SK-N-DZ (cell line): ENCODE results near the gene PTPRR.

Experiments
- DNase-seq: peaks from one replicate; pipeline ENCODE4 v3.0.0-alpha.2; 2015; ENCODE audit warnings: low spot score

Gene PTPRR

DNA sequence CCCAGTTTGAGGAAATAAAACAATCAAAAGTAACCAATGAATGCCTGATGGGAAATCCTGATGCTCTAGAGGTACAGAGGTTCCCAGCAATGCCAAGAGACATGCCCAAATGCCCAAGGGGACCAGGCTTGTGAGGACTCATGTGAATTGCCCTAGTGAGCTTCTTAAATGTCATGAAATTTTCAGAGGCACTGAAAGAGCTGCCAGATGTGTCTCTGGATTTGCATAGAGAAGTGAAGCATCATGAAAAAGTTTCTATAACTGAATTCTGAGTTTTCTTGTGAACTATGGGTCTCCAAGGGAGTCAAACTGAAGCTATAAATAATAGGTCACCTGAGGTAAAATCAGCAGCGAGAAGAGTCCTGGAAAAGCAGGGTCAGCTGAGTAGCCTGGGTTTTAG, 9.9 kb downstream of the PTPRR start:
- DNase-seq: no peak

DNA sequence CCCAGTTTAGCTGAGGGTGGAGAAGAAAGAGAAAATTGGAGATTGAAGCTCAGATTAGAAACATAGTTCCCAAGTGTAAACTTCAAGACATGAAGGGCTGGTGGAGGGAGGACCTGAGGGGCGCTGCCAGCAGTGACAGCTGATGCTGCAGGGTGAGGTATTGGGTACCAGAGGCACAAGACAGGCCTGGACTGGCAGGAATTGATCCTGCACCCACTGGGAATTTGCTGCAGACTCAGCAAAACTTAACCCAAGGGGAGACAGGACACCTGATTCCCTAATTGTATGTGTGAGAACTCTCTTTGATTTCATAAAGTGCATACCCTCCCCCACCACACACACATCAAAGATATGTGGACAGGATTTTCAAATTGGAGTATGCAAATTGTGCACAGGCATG, 11.6 kb downstream of the PTPRR start:
- no peak for DNase-seq

DNA sequence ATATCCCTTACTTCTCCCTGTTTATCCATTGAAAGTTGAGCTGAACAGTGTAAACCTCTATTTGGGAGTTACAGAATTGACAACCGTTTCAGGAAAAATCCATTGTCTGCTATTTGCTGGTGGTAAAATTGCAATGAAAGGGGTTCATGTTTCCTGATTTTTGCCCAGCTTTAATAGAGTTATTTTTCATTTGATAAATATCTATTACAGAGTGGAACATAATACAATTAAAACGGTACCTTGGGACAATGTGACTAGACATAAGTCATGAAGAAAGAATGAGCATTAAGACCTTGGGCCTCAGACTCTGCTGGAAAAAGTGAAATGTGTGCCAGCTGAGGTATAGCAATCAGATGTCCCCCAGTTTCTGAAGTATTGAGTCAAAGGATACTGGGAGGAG, 13.1 kb downstream of the PTPRR start:
- DNase-seq: no peak

DNA sequence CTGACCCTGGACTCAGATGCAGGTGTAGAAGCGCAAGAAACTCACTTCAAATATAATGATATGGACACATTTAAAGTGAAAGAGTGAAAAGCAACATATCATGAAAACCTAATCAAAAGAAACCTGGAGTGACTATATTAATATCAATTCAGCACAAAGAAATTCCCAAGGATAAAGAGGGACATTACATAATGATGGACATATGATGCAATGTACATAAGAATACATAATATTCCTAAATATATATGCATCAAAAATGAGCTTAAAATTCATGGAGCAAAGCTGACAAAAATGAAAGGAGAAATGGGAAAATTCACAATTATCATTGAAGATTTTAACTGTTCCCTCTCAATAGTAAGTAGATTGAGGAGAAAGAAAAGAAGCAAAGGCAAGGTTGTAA, 24.6 kb downstream of the PTPRR start:
- no peak for DNase-seq

DNA sequence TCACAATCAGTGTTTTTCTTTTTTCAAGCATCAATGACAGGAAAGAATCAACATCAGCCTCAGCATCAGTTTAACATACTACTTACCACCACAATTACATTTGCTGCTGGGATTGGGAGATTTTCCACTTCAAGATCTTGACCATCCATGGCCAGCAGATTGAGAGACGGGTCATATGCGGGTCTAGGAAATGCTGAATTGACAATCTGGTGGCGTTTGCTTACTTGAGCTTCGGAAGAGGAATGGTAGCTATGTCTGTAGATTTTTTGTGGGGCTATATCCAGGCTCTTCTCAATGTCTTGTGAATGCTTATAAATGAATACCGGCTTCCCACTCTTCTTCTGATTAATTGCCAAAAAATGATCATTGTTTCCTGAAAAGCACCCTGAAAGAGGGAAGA, 27.9 kb downstream of the PTPRR start:
- no peak for DNase-seq

DNA sequence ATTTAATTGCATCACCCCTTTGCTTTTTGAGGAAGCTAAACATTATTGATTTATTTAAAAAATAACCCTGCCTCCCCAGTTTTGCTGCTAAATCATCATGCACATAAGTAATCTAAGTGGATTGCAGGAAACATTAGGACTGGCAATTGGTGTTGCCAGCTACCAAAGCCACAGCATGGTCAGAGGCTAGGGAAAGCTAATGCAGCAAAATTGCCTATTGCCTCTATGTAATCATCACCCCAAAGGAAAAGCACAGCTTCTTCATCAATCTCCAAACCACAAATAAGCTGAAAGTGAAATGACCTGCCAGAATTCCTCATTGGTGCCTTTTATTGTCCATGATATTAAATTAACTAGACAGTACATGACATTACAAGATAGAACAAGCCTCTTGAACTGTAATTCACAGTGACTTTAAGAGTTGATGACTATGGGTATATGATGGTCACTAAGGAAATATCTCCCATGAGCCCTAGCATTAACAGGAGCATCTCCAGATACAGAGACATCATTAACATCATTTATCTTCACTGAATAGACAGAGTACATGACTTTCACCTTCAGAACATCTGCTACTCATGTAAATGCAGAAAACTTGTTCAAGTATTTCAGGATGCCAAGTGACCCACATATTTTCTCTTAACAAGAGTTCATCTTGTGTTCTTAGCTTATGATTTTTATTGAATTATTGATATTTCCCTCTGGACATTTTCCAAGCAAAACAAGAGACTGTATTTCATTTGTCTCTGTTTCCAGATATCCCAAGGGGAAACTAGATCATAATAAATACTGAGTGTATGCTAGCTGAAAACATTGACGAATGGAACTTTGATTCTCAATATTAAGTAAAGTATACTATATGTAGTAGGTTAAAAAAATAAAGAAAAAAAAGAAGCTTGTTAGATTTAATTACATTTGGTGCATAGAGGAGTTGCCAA, 29.4 kb downstream of the PTPRR start:
- DNase-seq: peak; percentile 87

DNA sequence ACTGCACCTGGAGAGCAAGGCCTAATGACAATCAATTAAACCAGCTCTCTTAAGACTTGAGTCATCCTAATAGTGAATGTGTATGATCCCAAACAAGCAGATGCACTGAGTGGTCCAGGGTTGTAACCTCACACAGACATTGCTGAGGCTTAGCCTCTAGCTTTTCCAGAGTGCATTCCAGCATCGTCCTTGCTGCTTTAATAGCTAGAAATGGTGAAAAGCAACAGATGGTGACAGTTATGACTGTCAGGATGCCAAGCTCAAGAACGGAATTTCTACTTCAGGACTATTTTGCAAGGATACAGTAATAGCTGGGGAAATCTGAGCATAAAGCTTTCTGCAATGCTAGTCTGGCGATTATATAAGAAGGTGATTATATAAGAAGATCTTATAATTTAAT, 34.6 kb downstream of the PTPRR start:
- DNase-seq: no peak

DNA sequence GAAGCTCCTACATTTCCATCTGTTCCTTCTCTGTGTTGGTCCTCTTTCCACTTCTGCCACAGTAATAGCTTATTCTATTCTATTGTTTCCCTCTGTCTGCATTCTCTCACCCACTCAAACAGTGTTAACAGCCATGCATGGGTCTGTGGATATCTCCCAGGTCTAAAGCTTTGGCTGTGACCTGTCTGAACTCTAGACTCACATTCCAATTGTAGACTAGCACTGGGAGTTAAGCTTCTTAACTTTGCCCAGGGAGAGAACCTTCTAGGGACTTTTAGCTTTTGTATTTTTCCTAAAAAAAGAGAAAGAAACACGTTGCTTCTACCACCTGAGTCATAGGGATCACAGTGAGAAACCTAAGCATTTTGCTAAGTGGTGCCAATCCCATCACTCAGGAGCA, 36.7 kb downstream of the PTPRR start:
- DNase-seq: no peak

DNA sequence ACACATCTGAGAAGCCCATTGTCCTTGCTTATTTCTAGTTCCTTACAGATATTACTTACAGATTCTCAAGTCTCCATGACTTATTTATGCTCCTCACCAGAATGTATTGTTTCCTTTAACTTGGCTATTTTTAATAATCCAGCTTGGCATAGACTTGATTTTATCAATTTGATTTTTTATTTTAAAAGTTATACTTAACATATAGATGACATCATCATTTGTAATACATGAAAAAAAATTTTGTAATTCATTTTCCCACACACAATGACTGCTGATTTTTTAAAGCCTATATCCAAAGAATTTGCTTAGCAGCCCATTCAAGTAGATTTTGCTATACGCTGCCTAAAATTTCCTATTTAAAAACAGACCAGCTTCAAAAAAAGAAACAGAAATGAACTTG, 39.8 kb downstream of the PTPRR start:
- DNase-seq: no peak

DNA sequence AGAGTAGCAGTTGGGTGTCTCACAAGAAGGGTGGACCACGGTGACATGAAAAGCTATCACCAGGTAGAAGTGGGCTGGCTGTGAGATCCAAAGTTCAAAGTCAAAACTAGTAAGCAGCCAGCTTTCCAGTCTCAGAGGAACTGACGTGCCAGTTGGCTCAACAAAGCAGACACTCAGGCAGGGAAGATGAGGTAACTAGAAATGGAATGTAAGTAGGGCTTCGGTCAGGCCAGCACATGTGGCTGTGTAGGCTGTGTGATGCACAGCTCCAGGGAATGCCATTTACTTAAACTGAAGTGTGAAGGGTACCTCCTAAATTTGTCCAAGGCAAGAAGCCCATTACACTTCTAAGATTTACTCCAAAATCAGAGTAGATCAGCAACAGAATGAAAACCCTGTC, 43.6 kb downstream of the PTPRR start:
- no peak for DNase-seq

DNA sequence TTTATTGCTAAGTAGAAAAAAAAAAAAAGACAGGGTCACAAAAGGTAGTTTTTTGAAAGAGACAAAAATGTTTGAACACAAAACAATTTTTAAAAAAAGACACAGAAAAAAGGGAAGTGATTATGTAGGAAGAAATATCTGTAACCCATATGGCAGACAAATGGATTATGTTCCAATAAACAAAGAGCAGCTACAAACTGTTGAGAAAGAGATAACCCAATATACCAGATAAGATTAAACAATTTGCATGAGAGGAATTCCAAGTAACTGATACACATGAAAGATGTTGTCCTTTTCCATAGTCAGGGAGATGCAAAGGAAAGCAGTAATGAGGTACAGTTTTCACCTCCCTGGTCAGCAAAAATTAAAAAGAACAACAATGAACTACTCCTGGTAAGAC, 44.9 kb downstream of the PTPRR start:
- DNase-seq: peak; percentile 26

DNA sequence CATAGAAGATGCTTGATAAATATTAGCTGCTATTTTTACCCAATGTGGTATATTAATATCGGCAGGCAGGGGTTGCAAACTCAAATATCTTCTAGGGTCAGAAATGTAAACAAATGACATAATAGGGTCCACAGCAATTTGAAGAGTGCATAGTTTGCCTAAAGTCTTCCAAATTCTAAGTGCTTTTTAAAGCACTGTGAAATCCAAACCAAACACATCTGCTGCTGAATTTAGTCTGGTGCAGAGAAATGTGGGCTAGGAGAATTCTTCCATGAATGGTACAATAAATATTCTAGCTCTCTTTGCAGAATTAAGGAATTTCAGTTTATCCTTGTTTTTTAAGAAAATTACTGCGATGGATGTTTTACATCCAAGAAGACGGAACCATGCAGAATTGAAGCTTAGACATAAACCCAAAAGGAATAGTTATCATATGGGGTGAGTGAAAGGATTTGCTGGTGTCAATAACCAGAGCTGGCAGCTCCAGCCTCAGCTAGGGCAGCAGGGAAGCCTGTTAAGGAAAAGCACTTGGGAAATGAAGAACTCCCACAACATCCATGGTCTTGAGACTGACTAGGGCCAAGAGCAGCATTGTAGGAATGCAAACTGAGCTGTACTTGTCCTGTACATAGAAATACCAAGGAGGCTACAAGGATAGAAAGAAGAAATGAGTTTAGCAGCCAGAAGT, 65.5 kb downstream of the PTPRR start:
- DNase-seq: no peak

DNA sequence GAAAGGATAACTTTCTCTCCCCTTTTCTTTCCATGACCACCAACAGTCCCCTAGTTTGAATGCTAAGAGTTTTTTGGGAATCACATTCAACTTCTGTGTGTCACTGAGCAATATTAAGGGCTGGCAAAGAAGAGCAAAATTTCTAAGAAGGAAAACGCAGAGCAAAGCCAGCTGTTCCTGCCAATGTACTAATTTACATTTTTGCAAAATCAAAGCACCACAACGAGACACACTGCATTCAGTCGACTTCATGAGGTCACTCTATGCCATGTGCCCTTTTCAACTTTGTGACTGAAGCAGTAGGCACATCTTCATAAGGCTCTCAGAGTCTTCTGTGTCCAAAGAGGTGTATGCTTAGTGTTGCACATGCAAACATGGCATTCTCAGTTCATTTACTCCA, 66.4 kb downstream of the PTPRR start:
- no peak for DNase-seq

DNA sequence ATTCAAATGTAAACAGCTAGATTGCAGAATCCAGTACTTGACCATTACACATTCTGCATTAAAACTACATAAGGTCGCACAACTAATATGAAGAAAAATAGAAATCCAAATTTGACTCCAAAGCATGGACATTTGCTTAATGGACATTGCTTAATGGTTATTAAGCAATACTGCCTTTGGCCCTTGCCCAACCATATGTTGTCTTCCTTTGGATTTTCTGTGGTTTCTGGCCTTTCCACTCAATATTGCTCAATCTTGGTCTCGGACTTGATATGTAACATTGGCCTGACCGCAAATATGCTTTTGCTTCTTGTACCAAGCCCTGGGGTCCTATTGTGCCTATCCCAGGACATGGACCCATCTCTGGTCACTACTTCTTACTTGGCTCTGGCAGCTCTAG, 67.2 kb downstream of the PTPRR start:
- DNase-seq: no peak

DNA sequence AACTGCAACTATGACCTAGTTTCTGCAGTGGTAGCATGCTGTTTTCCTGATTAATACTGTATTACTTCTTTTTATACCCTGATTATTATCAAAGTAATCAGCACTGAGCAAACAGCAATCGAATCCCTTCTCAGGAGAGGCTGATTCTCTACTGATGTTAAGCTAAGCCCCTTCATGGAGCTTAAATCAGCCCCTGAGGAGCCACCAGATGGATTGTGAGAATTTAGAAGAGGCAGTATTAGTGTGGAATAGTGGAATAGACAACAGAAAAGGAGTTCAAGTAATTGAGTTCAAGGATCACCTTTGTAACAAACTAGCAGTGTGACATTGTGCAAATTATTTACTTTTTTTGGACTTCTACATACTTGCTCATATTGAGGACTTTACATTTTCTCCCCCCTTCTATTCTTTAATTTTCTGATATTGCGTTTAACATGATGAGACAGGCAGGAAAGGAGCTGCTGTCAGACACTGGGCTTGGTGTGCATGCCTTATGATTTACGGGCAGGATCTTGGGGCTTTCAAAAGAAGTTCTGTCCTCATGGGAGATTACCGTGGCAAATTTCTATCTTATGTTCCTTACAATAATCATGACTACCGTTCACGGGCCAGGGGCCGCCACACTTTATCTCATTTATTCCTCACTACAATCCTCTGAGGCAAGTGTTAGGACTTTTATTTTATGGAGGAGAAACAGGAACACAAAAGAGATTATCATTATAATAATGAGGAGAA, 68.0 kb downstream of the PTPRR start:
- no peak for DNase-seq

DNA sequence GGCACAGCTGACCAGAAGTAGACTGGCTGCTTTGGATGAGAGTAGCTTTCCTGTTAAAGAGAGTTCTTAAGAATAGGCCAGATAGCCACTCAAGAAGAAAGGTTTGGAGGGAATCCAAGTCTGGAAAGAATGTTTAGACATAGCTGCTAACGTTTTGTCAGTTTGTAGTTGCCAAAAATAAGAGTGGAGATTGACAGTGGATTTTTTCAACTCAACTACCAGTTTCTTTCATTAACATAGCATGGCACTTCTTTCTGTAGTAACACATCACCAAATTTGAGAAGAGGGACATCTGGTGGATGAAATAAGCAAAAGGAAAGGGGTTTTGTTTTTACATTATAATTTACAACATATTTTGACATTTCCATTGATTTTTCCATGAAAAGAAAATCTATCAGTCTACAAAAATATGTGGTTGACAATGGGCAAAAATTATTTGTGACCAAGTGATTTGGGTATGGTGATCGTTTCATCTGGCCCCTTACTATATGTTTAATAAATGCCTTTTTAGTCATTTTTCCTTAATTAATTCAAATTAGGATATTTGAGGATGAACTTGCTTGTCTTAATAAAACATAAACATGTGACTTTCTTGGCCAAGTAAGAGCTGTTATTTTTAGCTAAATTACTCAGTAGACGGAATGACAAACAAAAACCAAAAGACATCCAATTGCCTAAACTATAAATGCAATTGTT, 71.1 kb downstream of the PTPRR start:
- peak; percentile 37 for DNase-seq

DNA sequence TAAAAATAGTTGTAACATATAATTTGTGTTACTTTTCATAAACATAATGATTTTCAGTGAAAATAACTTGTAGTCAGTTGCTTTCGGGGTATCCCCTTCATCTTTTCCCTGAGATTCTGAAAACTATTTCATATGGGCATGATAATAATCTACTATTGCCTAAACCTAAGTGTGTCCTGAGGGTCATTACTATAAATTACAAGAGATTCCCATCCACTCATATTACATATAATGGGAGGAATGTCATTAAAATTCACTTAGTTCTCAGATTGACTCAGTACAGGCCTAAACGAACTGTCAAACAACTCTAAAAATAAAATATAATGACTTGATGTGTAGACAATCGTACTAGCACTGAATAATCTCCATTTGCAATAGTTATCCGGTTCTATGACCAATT, 72.7 kb downstream of the PTPRR start:
- DNase-seq: peak; percentile 91

DNA sequence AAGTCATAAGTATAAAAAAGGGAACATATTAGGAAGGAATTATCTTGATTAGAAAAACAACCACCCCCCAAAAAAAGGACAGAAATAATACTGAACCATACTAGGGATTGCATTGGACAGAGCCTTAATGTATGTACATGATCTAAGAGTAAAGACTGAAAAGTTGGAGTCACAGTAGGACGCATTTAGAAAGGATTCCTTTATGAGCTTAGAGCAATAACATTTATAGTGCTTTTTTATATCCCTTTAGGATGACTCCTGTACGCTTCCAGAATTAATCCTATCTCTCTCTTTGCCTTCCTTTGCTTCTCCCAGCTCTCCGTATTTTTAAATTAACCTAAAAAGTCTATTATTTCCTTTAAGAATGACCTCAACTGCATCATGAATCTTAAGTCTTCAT, 75.3 kb downstream of the PTPRR start:
- DNase-seq: no peak

DNA sequence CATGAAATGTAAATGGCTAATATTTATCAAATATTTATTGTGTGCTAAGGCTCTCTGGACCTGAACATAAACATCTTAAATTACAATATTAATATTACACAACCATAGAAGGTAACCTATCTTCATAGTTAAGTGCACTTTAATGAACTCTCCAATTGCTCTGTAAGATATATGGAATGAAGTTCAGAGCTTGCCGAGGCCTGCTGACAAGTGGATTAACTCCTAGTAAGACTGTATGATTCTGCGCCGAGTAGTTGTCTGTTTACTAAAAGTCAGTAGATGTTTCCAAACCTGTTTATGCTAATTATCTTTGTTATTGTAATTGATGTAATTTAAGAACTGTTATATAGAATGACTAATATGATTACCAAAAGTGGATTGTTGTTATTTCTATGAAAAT, 77.2 kb downstream of the PTPRR start:
- DNase-seq: no peak

DNA sequence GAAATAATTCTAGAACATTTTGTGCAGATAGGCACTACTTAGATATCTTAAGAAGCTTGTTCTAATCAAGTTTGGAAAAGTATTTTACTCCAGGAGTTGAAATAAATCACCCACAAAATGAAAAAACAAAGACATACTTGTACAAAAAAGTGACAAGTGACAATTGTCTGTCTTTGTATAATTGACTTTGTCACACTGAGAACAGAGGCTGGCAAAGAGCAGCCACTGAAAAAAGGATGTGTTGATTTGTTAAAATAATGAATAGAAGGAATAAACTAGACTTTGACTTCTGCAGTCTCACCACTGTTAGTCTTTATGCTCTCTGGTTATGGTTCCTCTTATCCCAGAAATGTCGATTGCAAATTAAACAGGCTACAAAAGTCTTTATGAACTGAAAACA, 77.6 kb downstream of the PTPRR start:
- no peak for DNase-seq

DNA sequence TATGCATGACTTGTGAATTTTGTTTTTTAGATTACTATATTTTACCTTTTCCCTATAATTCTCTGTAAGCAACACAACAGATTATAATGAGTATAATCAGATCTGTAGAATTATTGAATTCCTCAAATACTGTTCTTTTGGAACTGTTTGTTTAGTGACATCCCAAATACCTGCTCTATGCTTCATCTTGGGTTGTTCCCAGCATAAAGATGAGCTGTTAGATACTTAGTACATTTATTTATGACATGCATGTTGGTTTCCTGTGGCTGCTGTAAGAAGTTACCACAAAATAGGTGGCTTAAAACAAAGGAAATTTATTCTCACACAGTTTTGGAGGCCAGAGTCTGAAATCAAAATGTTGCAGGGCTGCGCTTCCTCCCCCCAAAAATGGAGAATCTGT, 78.4 kb downstream of the PTPRR start:
- no peak for DNase-seq
